IPS DF 4.7 (cell line): ENCODE data around the gene PNISR.
"Not testable (repeated sequence)": the region's sequence is repeated elsewhere in the genome, so short reads cannot be mapped to it uniquely, and the experiment has no call there.

Experiments
- DNase-seq: peaks from one replicate; pipeline ENCODE4 v3.0.0-alpha.2; 2013; ENCODE audit warnings: low spot score; ENCODE audit errors: extremely low read depth

PNISR gene

GRCh38 chr6:99424761-99425646, at the start of gene PNISR:
Gene PNISR (minus strand): TSS chr6:99425308. CDS start chr6:99414659, 10,649 bp downstream.
- peak; percentile 99 for DNase-seq

- no peak for DNase-seq
Measured at GRCh38 chr6:99473730-99474129, 48.6 kb upstream of the PNISR start.

GRCh38 chr6:99471638-99472037, 46.5 kb upstream of the PNISR start:
- DNase-seq, result no peak

GRCh38 chr6:99467509-99468106, 42.5 kb upstream of the PNISR start:
- no peak for DNase-seq

- not testable (repeated sequence) for DNase-seq
Measured at GRCh38 chr6:99459133-99459532, 34.0 kb upstream of the PNISR start.

- peak; percentile 33 for DNase-seq
Measured at GRCh38 chr6:99458319-99458718, 33.2 kb upstream of the PNISR start.

GRCh38 chr6:99446076-99446475, 21.0 kb upstream of the PNISR start:
- no peak for DNase-seq

- DNase-seq, result no peak
Measured at GRCh38 chr6:99434702-99435530, 9.8 kb upstream of the PNISR start.

GRCh38 chr6:99432877-99433276, 7.8 kb upstream of the PNISR start:
- DNase-seq, result no peak

GRCh38 chr6:99431901-99432300, 6.8 kb upstream of the PNISR start:
- no peak for DNase-seq

GRCh38 chr6:99427988-99428387, 2.9 kb upstream of the PNISR start:
- DNase-seq, result no peak

GRCh38 chr6:99426451-99426757, 1.3 kb upstream of the PNISR start:
- no peak for DNase-seq

- peak; percentile 94 for DNase-seq
Measured at GRCh38 chr6:99425647-99426450, 741 bp upstream of the PNISR start.

GRCh38 chr6:99424022-99424421, 1.1 kb downstream of the PNISR start:
- DNase-seq, result no peak

- DNase-seq, result no peak
Measured at GRCh38 chr6:99422912-99423311, 2.2 kb downstream of the PNISR start.

GRCh38 chr6:99416892-99417767, 8.0 kb downstream of the PNISR start:
- no peak for DNase-seq

GRCh38 chr6:99416226-99416625, 8.9 kb downstream of the PNISR start:
- no peak for DNase-seq

- no peak for DNase-seq
Measured at GRCh38 chr6:99415446-99415845, 9.7 kb downstream of the PNISR start.

GRCh38 chr6:99412065-99412464, 13.0 kb downstream of the PNISR start:
- DNase-seq, result no peak

- no peak for DNase-seq
Measured at GRCh38 chr6:99409672-99410071, 15.4 kb downstream of the PNISR start.
